Effector memory CD8-positive, alpha-beta T cell (primary cell): Measurements from ENCODE around the gene DNMT3L.
"Not testable (repeated sequence)": the region's sequence is repeated elsewhere in the genome, so short reads cannot be mapped to it uniquely, and the experiment has no call there.

Experiments
- ATAC-seq: fragments of 150-1000 bp; cut with Tn5 transposase; replicated peaks from 2 replicates; pipeline ENCODE4 v1.10.0; 2021; ENCODE audit warnings: mild to moderate bottlenecking, moderate library complexity
- DNase-seq, 3 experiments: peaks; one replicate each; pipeline ENCODE4 v3.0.0; 2021
- H3K27ac Mint-ChIP-seq, 2 donors: one replicate each; pipeline ENCODE4 v1.8.0; 2022; ENCODE audit warnings: mild to moderate bottlenecking in 2 of 2, mixed read lengths in 2 of 2, moderate library complexity in 2 of 2
- H3K27me3 Mint-ChIP-seq, 2 donors: one replicate each; pipeline ENCODE4 v1.8.0; 2022; ENCODE audit warnings: mixed read lengths in 2 of 2
- H3K36me3 Mint-ChIP-seq: one replicate; pipeline ENCODE4 v1.8.0; 2022; ENCODE audit warnings: mild to moderate bottlenecking, moderate library complexity, mixed read lengths; ENCODE audit not compliant: insufficient read depth
- H3K4me1 Mint-ChIP-seq, 2 donors: one replicate each; pipeline ENCODE4 v1.8.0; 2022; ENCODE audit warnings: low read depth in 2 of 2, mixed read lengths in 2 of 2
- H3K4me3 Mint-ChIP-seq, 2 donors: one replicate each; pipeline ENCODE4 v1.8.0; 2022; ENCODE audit warnings: mild to moderate bottlenecking in 2 of 2, mixed read lengths in 2 of 2, moderate library complexity in 2 of 2
- H3K9me3 Mint-ChIP-seq, 2 donors: one replicate each; pipeline ENCODE4 v1.8.0; 2022; ENCODE audit warnings: mixed read lengths in 2 of 2

The DNMT3L gene

GRCh38 chr21:44197156-44197516, 64.6 kb downstream of the DNMT3L start:
- H3K27ac Mint-ChIP-seq, H3K9me3 Mint-ChIP-seq, H3K36me3 Mint-ChIP-seq, H3K4me1 Mint-ChIP-seq, ATAC-seq, H3K27me3 Mint-ChIP-seq, DNase-seq, H3K4me3 Mint-ChIP-seq: not testable (repeated sequence)
